GM12892 (cell line): Measurements from ENCODE around the gene KCTD8.

Experiments used
- DNase-seq: peaks from one replicate; pipeline ENCODE4 v3.0.0; 2011; ENCODE audit not compliant: insufficient read length
- FAIRE-seq: peaks from 2 replicates; lab custom pipeline; 2011; peaks lifted over from hg19 to GRCh38; lab: Jason Lieb, UNC
- POLR2A ChIP-seq: IDR thresholded peaks from 2 replicates; pipeline ENCODE4 v1.6.1; 2011; ENCODE audit warnings: low read depth, low read length, control low read depth
- POLR2AphosphoS5 ChIP-seq: IDR thresholded peaks from 2 replicates; pipeline ENCODE4 v1.6.1; 2011; ENCODE audit warnings: low read depth, low read length, control low read depth
- TAF1 ChIP-seq: IDR thresholded peaks from 2 replicates; pipeline ENCODE4 v1.6.1; 2011; ENCODE audit warnings: low read depth, mild to moderate bottlenecking, control low read depth, low read length, borderline replicate concordance

KCTD8 gene

DNA sequence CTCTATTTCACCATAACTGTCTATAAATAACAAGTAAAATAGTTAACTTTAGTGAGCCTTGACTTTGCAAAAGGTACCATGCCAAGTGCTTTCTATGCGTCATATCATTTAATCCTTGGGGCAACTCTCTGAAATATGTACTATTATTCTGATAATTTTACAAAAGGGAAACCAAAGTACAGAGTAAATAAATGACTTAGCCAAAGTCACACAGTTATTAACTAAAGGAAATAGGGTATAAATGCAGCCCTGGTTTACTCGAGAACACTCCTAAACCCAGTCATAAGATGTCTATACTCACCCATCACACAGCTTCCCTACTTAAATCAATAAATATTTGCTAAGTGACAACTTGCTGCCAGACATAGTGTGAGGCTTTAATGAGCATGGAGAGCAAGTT, 14.4 kb downstream of the KCTD8 start:
- FAIRE-seq (no peak), DNase-seq (no peak)
- no peak for TF ChIP-seq POLR2AphosphoS5
- TF ChIP-seq TAF1 = no peak
- TF ChIP-seq POLR2A = no peak

GRCh38 chr4:44425614-44426208, 22.9 kb downstream of the KCTD8 start:
- FAIRE-seq (no peak), DNase-seq (no peak)
- TF ChIP-seq TAF1 (no peak), POLR2AphosphoS5 (no peak), POLR2A (no peak)

DNA sequence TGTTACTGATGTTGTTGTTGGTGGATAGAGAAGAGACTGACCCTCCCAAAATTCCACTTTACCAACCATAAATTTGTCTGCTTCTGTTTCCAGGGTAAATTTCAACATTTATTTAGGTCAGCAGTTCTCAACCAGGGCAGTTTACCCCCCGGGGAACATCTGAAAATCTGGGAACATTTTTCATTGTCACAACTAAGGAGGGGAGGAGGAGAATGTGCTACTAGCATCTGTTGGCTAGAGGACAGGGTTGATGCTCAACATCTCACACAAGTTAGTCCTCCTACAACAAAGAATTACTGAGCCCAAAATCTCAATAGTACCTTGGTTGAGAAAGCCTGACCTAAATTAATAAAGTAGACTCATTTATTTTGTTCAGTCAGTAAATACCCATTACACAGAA, 25.7 kb downstream of the KCTD8 start:
- no peak for FAIRE-seq
- no peak for DNase-seq
- TF ChIP-seq TAF1 (no peak), POLR2AphosphoS5 (no peak), POLR2A (no peak)

DNA sequence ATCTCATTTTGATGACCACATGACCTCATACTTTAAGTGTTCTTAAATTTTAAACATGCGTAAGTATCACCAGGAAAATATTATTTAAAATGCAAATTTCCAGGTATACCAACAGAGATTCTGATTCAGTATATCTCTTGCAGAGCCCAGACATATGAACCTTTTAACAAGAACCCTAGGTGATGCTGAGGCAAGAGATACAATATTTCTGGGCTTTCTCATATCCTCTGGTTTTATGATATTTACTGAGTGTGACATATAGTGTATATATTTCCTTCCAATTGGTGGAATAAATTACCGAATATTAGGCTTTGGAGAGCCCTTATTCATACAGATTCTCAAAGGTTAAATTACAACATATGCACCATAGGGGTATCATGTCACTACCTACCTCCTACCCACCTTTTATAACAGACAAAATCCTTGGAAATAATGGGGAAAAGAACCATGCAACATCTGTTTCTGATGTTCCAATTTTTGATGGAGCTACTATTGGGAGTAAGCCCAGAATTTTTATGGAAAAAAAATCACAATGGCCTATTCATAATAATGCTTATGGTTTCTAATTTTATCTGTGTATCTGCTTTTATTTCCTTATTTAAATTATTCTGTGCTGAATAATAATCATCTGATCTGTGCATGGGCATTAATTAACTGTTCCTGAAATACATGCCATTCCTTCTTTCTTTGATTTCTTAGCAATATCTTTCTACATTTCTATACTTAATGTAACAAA, 27.1 kb downstream of the KCTD8 start:
- no peak for DNase-seq
- no peak for FAIRE-seq

DNA sequence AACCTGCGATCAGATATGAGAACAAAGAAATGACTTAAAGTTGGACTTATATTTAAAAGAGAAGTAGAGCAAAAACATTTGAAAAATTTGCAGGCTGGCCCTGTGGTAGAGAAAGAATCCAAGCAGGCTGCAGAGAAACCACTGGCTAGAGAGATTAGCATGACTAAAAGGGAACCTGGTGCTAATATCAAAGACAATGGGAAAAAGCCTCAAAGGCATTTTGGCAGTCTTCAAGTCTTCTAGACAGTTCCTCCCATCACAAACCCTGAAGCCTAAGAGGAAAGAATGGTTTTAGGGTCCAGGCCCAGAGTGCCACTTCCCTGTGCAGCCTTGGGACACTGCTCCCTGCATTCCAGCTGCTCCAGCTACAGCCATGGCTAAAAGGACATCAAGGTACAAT, 33.4 kb downstream of the KCTD8 start:
- FAIRE-seq = no peak
- TF ChIP-seq POLR2A = no peak
- TF ChIP-seq POLR2AphosphoS5 = no peak
- no peak for TF ChIP-seq TAF1
- no peak for DNase-seq

More for the DNA sequence above, 27.1 kb downstream of the KCTD8 start:
- no peak for TF ChIP-seq POLR2AphosphoS5
- no peak for TF ChIP-seq TAF1
- TF ChIP-seq POLR2A = no peak

DNA sequence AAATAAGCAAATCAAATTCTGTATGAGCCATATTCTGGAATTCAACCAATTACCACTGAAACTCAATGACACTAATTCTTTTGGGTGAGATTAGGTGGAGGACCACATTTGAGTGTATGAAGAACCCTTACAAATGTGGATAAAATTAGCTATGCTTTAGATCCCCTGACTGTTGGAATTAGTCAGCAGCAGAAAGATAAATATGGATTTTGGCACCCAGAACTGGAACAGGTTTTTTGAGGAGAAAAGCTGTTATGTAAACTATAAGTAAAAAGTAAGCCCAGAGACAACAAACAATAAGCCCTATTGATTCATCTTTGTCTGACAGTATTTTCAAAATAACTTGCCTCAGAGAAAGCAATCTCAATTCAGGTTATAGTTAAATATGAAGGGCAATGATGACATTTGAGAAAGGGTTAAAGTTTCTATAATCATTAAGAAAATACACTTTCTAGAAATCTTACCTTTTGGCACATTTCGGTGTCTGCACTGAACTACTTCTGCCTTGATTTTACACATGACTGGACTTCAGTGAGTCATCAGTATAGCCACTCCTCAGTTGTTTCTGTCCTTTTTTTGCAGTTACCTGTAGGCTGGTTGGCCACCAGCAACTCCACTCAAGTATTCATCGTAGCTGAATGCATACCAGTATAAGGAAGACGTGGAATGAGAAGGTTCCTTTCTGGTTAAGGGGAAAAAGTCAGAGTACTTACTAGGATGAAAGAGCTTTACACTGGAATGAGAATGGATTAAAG, 80.0 kb downstream of the KCTD8 start:
- no peak for TF ChIP-seq POLR2A
- no peak for TF ChIP-seq POLR2AphosphoS5
- TF ChIP-seq TAF1 = no peak
- FAIRE-seq (no peak), DNase-seq (no peak)

- DNase-seq (no peak), FAIRE-seq (no peak)
- TF ChIP-seq TAF1 (no peak), POLR2A (no peak), POLR2AphosphoS5 (no peak)
Observed at GRCh38 chr4:44354172-44354571, 94.4 kb downstream of the KCTD8 start.

- TF ChIP-seq TAF1 (no peak), POLR2A (no peak), POLR2AphosphoS5 (no peak)
- FAIRE-seq (no peak), DNase-seq (no peak)
Observed at GRCh38 chr4:44351069-44351468, 97.5 kb downstream of the KCTD8 start.

DNA sequence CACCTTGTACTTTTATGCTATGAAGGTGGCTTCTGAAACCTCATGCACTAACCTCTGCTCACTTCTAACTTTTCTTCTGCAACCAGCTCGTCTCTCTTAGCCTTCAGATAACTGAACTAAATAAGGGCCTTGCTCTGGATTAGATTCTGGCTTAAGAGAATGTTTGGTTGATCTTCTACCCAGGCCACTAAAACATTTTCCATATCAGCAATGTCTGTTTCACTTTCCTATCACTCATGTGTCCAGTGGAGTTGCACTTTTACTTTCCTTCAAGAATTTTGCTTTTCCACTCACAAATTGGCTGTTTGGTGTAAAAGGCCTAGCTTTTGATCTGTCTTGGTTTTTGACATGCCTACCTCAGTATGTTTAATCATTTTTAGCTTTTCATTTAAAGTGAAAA, 105.8 kb downstream of the KCTD8 start:
- DNase-seq (no peak), FAIRE-seq (no peak)
- TF ChIP-seq TAF1 (no peak), POLR2A (no peak), POLR2AphosphoS5 (no peak)

- no peak for TF ChIP-seq POLR2AphosphoS5
- TF ChIP-seq POLR2A = no peak
- no peak for TF ChIP-seq TAF1
- DNase-seq (no peak), FAIRE-seq (no peak)
Observed at GRCh38 chr4:44326741-44327140, 121.9 kb downstream of the KCTD8 start.

- FAIRE-seq (no peak), DNase-seq (no peak)
- TF ChIP-seq TAF1 = no peak
- no peak for TF ChIP-seq POLR2A
- no peak for TF ChIP-seq POLR2AphosphoS5
Observed at GRCh38 chr4:44320833-44321232, 127.8 kb downstream of the KCTD8 start.

DNA sequence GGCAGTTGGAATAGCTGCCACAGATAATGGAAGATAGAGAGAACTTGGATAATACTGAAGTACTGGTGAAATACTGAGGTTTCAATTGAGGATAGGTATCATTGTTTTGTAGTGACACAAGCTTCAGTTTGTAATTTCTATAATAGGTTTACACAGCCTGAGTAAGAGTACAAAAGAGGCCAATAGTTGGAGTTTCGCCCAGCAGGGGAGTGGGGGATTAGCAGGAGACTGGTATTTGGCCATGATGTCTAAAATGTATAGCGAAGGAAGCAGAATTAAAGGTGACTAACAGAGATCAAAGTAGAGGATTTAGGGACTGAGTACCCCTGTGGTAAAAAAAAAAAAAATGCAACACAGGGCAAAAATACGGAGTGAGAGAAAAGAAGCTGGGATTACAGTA, 129.5 kb downstream of the KCTD8 start:
- TF ChIP-seq POLR2AphosphoS5 = no peak
- TF ChIP-seq POLR2A = no peak
- no peak for TF ChIP-seq TAF1
- DNase-seq (no peak), FAIRE-seq (no peak)
